ENCODE measurements around the gene CCL8. TPM values are rescaled to one million over a fixed set of nuclear protein-coding genes. Genes with fewer than 3 reads are reported as not detected.

CCL8 gene
- total RNA-seq, 2 experiments from 2014 or later, result not detected

GRCh38 chr17:34366529-34367107 is 47.4 kb downstream of the CCL8 start:
- no peak overlapping the region for H3K4me3 Mint-ChIP-seq
- CTCF ChIA-PET, result interaction anchor here (0.7 kb wide), 1 partner anchor 166 kb away, joined by 3 read pairs; no protein-coding TSS in a partner anchor
- no peaks in the 10 kb centered on the region for H3K36me3 Mint-ChIP-seq (ENCODE audit: low read depth)
- DNase-seq, result no peak
- H3K27me3 Mint-ChIP-seq, result peaks cover 6% of the 10 kb centered on the region
- no peak overlapping the region for H3K27ac Mint-ChIP-seq
- no peaks in the 10 kb centered on the region for H3K9me3 Mint-ChIP-seq
- POLR2A ChIA-PET, result no interaction called here
- TF ChIP-seq CTCF (IDR thresholded peaks at IDR 0.05), result no peak
- intact Hi-C loops (cut with micrococcal nuclease), result no loop called here
- no peak for ATAC-seq
- peaks cover 19% of the 10 kb centered on the region for H3K4me1 Mint-ChIP-seq (ENCODE audit: low read depth)

- no peak overlapping the region for H3K27ac Mint-ChIP-seq
- ATAC-seq (no peak), DNase-seq (no peak)
- H3K27me3 Mint-ChIP-seq, result peaks cover 3% of the 10 kb centered on the region
- TF ChIP-seq CTCF (IDR thresholded peaks at IDR 0.05), result no peak
- intact Hi-C loops (cut with micrococcal nuclease), result no loop called here
- POLR2A ChIA-PET, result no interaction called here
- H3K9me3 Mint-ChIP-seq, result no peaks in the 10 kb centered on the region
- CTCF ChIA-PET, result interaction anchor here (0.7 to 2.2 kb wide), 3 partner anchors 167 to 196 kb away, joined by 3 to 11 read pairs (median 3); no protein-coding TSS in a partner anchor
- peaks cover 19% of the 10 kb centered on the region for H3K4me1 Mint-ChIP-seq (ENCODE audit: low read depth)
- no peak overlapping the region for H3K4me3 Mint-ChIP-seq
- H3K36me3 Mint-ChIP-seq (ENCODE audit: low read depth), result no peaks in the 10 kb centered on the region
These were observed 48.4 kb downstream of the CCL8 start for GRCh38 chr17:34367486-34368195.

- TF ChIP-seq CTCF (IDR thresholded peaks at IDR 0.05), result no peak
- ATAC-seq (no peak), DNase-seq (no peak)
- intact Hi-C loops (cut with micrococcal nuclease), result no loop called here
- peaks cover 19% of the 10 kb centered on the region for H3K4me1 Mint-ChIP-seq (ENCODE audit: low read depth)
- no peak overlapping the region for H3K4me3 Mint-ChIP-seq
- peaks cover 3% of the 10 kb centered on the region for H3K27me3 Mint-ChIP-seq
- no peaks in the 10 kb centered on the region for H3K9me3 Mint-ChIP-seq
- no peak overlapping the region for H3K27ac Mint-ChIP-seq
- POLR2A ChIA-PET, result no interaction called here
- CTCF ChIA-PET, result interaction anchor here (0.6 to 2.2 kb wide), 4 partner anchors 10 to 1580 kb away, joined by 3 to 11 read pairs (median 4); no protein-coding TSS in a partner anchor
- no peaks in the 10 kb centered on the region for H3K36me3 Mint-ChIP-seq (ENCODE audit: low read depth)
These were observed 49.1 kb downstream of the CCL8 start for GRCh38 chr17:34368196-34368945.

- no peak for DNase-seq
- intact Hi-C loops (cut with micrococcal nuclease), result no loop called here
- H3K4me3 Mint-ChIP-seq, result no peak overlapping the region
- ChIA-PET POLR2A (no interaction called here), CTCF (interaction anchor here (0.6 to 2.2 kb wide), 5 partner anchors 8 to 1579 kb away, joined by 3 to 11 read pairs (median 4); no protein-coding TSS in a partner anchor)
- H3K36me3 Mint-ChIP-seq (ENCODE audit: low read depth), result no peaks in the 10 kb centered on the region
- peaks cover 3% of the 10 kb centered on the region for H3K27me3 Mint-ChIP-seq
- no peaks in the 10 kb centered on the region for H3K9me3 Mint-ChIP-seq
- no peak for TF ChIP-seq CTCF (IDR thresholded peaks at IDR 0.05)
- no peak overlapping the region for H3K27ac Mint-ChIP-seq
- no peak for ATAC-seq
- peaks cover 19% of the 10 kb centered on the region for H3K4me1 Mint-ChIP-seq (ENCODE audit: low read depth)
These were observed 49.8 kb downstream of the CCL8 start for GRCh38 chr17:34368946-34369500.
